HCT116 (cell line): ENCODE results near the gene NUDT14.

Experiments
- ATF3 ChIP-seq: IDR thresholded peaks from 2 replicates; pipeline ENCODE4 v1.6.1; 2012
- CTCF ChIP-seq, 3 experiments: fragments of 200-600 bp in 1 of 3; sonication (generic) in 1 of 3; IDR thresholded peaks in 2 of 3; conservative IDR thresholded peaks in 1 of 3; 2 replicates each; pipeline ENCODE4 v1.5.1; 2012 to 2017; ENCODE audit warnings: low read depth in 2 of 3, low read length in 2 of 3, antibody characterized with exemption in 1 of 3, borderline replicate concordance in 1 of 3, control low read depth in 1 of 3, mild to moderate bottlenecking in 1 of 3, mixed read lengths in 1 of 3, mixed run types in 1 of 3, moderate library complexity in 1 of 3; ENCODE audit not compliant: insufficient read depth in 1 of 3
- ELF1 ChIP-seq: IDR thresholded peaks from 2 replicates; pipeline ENCODE4 v1.6.1; 2012; ENCODE audit warnings: low read depth, borderline replicate concordance
- EZH2 ChIP-seq: fragments of 200-600 bp; sonication (generic); IDR thresholded peaks from 2 replicates; pipeline ENCODE4 v1.6.1; 2017; ENCODE audit warnings: antibody characterized with exemption, mixed run types
- POLR2AphosphoS5 ChIP-seq: IDR thresholded peaks from 2 replicates; pipeline ENCODE4 v1.6.1; 2011; ENCODE audit warnings: mild to moderate bottlenecking, low read depth, low read length, moderate library complexity
- ZFX ChIP-seq: fragments of 450-650 bp; IDR thresholded peaks from 2 replicates; pipeline ENCODE4 v1.6.1; 2017
- TF ChIP-seq, protein P1 (sequence below): IDR thresholded peaks from 2 replicates; pipeline ENCODE4 v1.6.1; 2011; ENCODE audit warnings: mild to moderate bottlenecking, low read length, moderate library complexity; ENCODE audit not compliant: insufficient replicate concordance; ENCODE audit errors: extremely low read depth

GRCh38 chr14:105128059-105128458 lies 53.1 kb downstream of the NUDT14 start:
- no peak for TF ChIP-seq POLR2AphosphoS5
- no peak for TF ChIP-seq ATF3
- TF ChIP-seq ELF1, result no peak
- no peak for TF ChIP-seq CTCF (IDR thresholded peaks at IDR 0.05 in 2 of 3, conservative IDR thresholded peaks at IDR 0.05 in 1 of 3; ENCODE audit: borderline replicate concordance in 1 of 3, insufficient read depth in 1 of 3, low read depth in 2 of 3, low read length in 2 of 3)
- no peak for TF ChIP-seq ZFX
- TF ChIP-seq, protein P1, sequence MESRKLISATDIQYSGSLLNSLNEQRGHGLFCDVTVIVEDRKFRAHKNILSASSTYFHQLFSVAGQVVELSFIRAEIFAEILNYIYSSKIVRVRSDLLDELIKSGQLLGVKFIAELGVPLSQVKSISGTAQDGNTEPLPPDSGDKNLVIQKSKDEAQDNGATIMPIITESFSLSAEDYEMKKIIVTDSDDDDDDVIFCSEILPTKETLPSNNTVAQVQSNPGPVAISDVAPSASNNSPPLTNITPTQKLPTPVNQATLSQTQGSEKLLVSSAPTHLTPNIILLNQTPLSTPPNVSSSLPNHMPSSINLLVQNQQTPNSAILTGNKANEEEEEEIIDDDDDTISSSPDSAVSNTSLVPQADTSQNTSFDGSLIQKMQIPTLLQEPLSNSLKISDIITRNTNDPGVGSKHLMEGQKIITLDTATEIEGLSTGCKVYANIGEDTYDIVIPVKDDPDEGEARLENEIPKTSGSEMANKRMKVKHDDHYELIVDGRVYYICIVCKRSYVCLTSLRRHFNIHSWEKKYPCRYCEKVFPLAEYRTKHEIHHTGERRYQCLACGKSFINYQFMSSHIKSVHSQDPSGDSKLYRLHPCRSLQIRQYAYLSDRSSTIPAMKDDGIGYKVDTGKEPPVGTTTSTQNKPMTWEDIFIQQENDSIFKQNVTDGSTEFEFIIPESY, result no peak
- no peak for TF ChIP-seq EZH2
